OCI-LY1 (cell line): ENCODE results near the gene AQP1.

Experiments used
- EZH2 ChIP-seq: fragments of 200-600 bp; sonication (generic), shearing (Covaris generic); IDR thresholded peaks from 2 replicates; pipeline ENCODE4 v1.8.0; 2017; ENCODE audit warnings: borderline replicate concordance, mixed run types, mild to moderate bottlenecking, antibody characterized with exemption, low read length, moderate library complexity, mixed read lengths
- TF ChIP-seq, protein P1 (sequence below): fragments of 200-600 bp; sonication (generic), shearing (Covaris generic); IDR thresholded peaks from 2 replicates; pipeline ENCODE4 v1.5.1; 2017; ENCODE audit warnings: mild to moderate bottlenecking, antibody characterized with exemption, low read length, moderate library complexity, mixed read lengths

DNA sequence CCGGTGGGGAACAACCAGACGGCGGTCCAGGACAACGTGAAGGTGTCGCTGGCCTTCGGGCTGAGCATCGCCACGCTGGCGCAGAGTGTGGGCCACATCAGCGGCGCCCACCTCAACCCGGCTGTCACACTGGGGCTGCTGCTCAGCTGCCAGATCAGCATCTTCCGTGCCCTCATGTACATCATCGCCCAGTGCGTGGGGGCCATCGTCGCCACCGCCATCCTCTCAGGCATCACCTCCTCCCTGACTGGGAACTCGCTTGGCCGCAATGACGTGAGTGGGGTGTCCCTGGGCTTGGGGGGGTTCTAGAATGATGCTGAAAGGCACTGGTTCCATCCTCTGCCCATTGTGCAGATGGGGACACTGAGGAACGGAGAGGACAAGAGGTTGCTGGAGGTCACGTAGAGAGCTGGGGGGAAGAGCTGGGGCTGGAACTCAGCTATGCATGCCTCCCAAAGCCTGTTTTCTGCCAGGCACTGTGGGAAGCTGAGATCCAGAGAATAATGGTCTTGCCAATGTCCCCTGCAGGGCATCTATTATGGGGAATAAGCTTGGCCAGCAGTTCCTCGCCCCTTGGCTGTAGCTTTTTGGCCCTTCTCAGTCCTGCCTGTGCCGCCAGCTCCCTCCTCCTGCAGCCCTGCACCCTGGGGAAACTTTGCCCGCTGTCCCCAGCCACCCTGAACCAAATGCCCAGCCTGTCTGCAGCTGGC, 523 bp downstream of the AQP1 start:
- TF ChIP-seq EZH2 = no peak
- TF ChIP-seq, protein P1, sequence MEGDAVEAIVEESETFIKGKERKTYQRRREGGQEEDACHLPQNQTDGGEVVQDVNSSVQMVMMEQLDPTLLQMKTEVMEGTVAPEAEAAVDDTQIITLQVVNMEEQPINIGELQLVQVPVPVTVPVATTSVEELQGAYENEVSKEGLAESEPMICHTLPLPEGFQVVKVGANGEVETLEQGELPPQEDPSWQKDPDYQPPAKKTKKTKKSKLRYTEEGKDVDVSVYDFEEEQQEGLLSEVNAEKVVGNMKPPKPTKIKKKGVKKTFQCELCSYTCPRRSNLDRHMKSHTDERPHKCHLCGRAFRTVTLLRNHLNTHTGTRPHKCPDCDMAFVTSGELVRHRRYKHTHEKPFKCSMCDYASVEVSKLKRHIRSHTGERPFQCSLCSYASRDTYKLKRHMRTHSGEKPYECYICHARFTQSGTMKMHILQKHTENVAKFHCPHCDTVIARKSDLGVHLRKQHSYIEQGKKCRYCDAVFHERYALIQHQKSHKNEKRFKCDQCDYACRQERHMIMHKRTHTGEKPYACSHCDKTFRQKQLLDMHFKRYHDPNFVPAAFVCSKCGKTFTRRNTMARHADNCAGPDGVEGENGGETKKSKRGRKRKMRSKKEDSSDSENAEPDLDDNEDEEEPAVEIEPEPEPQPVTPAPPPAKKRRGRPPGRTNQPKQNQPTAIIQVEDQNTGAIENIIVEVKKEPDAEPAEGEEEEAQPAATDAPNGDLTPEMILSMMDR = no peak
